HG03558 (cell line): ENCODE data around the gene SMCO4.

Experiments
- ATAC-seq: cut with Tn5 transposase; IDR thresholded peaks from one replicate; pipeline ENCODE4 v1.9.1; 2021; ENCODE audit warnings: moderate number of reproducible peaks; ENCODE audit not compliant: unreplicated experiment; ENCODE audit errors: extremely low read depth

Gene SMCO4

DNA sequence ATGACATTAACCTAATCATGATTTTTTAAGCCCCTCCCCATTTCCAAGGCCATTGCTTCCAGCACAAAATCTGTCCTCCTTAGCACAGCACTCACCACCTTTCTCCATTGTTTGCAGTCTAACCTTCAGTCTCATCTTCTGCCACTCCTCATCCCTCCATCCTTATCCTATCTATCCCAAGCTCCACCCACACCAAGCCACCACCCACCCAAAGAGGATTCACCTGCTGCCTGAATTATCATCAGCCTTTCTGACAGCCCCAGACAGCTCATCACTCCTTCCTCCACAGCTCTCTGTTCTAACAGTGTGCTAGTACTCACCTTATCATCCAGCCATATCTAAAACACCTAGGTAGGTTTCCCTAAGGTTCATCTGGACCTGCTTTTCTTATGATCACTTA is 20.7 kb upstream of the SMCO4 start:
- no peak for ATAC-seq

DNA sequence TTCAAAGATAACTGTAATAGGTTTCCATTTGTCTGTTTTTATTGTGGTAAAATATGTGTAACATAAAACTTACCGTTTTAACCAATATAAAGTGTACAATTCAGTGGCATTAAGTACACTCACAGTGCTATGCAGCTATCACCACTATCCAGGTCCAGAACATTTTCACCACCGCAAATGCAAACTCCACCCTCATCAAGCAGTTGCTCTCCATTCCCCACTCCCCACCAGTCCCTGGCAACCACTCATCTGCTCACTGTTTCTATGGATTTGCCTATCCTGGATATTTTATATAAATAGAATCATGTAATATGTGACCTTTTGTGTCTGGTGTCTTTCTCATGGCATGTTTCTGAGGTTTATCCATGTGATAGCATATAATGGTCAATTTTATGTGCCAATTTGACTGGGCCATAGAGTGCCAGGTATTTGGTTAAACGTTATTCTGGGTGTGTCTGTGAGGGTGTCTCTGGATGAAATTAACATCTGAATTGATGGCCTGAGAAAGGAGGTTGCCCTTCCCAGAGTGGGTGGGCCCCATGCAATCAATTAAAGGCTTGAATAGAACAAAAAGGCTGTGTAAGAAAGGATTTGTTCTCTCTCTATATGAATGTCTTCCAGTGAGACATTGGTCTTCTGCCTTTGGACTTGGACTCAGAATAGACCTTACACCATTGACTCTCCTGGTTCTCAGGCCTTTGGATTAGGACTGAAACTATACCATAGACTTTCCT is 17.2 kb upstream of the SMCO4 start:
- ATAC-seq, result no peak

DNA sequence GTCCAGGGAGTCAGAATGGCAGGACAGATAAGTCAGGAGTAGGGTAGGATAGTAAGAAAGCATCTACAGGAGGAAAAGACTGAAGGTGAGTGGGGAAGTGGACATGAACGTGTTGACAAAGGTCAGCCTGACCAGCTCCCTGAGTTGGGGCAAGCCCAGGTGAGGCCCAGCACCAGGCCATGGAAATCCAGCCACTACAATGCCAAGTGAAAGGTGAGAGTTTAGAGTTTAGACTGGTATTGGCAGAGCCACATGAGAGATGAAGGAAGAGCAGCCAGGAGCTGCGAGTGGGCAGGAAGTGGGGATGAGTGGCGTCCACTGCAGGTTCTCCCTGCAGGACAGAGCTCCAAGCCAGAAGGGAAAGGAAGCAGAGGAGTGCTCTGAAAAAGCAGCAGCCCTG is 16.5 kb upstream of the SMCO4 start:
- ATAC-seq, result no peak

DNA sequence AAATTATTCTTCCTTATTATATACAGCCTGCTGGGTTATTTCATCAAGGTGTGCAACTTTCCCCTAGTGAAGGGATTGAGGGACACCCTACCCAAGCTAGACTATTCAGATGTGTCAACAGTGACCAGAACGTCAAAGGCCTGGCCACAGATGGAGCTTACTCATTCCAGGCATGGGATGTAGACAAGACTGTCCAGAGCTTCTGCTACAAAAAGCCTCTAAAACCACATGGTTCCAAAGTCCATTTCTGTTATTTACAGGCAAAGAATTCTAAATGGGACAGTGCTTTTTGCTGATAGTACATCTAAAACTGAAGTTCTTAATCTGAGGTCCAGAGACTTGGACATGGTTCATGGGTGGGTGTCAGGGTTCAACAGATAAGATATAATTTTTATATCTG is 9.7 kb upstream of the SMCO4 start:
- no peak for ATAC-seq

DNA sequence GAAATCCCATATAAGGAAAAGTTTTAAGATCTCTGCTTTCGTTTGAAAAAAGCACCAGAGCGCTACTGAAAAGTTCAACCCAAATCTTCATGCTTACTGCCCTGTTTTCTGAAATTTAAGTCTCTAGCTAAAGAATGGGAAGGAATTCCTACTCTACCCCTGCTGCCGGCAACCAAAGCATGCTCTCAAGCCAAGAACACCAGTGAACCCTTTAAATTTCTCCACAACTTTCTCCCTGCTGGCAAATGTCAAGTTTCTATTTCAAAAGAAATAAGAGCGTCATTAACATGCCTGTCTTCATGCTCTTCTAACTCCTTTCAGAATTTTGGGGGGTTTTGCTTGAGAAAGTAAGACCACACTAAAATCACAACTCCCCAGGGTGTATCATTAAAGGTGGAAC is 6.8 kb upstream of the SMCO4 start:
- no peak for ATAC-seq

DNA sequence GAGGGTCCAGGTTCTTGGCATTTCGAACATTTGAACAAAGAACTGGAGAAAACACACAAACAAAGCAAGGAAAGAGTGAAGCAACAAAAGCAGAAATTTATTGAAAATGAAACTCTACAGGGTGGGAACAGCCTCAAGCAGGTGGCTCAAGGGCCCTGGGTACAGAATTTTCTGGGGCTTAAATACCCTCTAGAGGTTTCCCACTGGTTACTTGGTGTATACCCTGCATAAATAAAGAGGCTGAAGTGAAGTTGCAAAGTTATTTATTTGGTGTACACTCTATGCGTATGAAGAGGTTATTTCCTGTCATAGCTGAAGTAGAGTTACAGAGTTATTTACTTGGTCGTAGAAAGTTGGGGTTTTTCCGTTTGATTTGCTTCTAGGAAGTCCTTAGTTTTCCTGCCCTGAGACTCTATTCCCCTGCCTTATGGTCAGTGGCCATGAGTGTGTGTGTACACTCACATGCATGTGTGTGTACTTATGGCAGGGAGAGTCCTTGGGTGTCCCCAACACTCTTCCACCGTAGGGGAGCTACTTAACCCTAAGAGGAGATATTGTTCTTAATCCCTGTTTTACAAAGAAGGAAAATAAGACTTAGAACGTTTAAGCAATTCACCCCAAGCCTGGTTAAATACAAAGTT is 5.6 kb upstream of the SMCO4 start:
- no peak for ATAC-seq

DNA sequence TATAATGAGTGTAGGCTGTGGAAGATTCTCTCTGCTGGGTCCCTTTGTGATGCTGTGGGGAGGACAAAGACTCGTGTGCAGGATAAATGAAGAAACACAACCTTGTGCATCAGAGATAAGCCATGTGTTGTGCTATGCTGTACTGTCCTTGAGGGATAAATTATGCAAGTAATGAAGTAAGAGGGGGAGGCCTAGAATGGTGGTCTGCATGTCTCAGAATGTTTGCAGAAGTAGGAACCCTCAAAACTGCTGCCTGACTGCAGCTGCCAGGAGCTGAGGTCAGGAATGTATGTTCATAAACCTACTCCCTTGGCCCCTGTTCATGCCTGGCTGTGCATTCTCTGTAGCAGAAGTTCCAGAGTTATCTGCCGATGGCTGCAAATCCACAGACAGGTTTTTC is 4.6 kb upstream of the SMCO4 start:
- no peak for ATAC-seq

DNA sequence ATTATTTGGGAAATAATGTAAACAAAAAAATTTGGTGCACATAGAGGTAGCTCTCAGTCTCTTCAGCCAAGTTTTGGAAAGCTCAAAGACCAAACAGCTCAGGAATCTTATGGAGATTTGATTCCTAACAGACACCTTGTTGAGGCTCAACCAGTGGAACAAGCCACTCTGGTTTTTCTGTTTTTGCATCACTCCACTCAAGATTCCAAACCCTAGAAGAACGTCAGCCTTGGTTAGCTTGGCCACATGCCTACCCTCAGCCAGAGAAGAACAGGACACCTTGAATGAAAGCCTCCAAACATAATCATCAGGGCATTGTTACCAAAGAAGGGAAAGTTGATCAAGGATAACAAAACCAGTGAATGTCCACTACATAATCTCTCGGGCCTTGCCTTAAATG is 3.8 kb upstream of the SMCO4 start:
- ATAC-seq, result no peak

DNA sequence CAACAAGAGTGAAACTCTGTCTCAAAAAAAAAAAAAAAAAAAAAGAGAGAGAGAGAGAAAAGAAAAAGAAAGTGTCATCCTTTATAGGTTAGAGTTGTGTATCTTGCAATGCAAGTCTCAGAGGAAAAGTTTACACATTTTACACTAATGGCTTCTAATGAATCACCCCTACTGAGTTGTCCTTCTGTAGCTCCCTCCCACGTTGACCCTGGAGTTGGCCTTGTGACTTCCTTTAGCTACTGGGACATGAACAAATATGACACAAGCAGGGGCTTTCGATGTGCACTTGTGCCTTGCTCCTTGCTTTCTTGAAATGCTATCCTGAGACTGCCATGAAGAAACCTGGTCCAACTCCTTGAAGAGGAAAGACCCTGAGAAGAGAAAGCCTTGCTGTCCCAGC is 2.4 kb upstream of the SMCO4 start:
- ATAC-seq, result no peak

DNA sequence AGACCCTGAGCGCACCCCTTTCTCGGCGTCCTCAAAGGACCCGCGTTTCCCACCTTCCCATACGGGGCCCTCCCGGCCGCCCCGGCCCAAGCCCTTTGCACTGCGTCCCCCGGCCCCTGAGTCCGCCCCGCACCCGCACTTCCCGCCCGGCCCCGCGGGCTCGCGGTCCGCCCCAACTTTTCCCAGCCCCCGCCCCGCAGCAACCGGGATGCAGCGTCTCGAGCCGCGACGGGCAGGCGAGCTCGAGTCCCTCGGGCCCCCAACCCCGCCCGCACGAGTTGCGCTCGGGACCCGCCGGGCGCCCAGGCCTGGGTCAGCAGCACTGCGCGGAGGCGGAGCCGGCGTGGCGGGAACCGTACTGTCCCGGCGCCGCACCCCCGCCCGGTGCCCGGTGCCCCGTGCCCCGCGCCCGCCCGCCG is 371 bp downstream of the SMCO4 start:
- ATAC-seq, result peak; percentile 25

DNA sequence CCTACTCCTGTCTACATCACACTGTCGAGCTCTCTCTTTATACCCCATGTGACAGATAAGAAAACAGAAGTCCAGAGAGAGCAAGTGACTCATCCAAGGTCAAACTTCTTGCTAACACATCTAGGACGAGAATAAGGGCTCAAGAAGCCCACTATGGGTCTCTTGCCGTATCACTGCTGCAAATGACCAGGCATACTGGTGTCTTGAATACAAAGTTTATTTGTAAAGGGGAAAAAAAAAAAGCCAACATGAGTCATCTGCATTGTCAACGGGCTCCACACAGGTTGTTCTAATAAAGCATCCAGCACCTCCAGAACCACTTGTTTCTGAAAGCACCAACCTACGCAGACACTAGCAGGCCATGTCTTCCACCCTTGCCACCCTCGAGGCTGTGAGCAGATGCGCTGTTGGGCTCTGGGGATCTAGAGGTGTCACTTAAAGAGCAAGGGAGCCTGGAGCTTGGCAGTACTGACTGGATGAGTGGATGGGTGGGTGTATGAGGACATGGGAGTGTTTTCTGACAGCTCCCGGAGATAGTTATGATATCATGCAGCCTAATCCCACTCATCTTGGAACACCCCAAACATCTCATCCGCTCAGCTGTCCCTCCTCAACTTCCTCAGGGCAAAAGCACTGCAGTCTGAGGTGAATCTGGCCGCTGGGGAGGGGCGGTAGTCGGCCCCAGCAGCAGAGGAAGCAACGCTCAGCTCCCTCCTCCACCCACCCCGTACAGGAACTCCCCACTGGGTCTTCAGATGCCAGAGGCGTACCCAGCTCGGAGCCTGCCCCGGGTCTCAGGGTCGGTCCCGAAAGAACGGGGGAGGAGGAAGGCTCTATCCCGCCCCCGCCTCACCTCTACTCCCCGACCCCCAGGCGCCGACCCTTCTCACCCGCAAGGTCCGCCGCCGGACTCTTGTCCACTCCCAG is 1.0 kb downstream of the SMCO4 start:
- ATAC-seq, result no peak

DNA sequence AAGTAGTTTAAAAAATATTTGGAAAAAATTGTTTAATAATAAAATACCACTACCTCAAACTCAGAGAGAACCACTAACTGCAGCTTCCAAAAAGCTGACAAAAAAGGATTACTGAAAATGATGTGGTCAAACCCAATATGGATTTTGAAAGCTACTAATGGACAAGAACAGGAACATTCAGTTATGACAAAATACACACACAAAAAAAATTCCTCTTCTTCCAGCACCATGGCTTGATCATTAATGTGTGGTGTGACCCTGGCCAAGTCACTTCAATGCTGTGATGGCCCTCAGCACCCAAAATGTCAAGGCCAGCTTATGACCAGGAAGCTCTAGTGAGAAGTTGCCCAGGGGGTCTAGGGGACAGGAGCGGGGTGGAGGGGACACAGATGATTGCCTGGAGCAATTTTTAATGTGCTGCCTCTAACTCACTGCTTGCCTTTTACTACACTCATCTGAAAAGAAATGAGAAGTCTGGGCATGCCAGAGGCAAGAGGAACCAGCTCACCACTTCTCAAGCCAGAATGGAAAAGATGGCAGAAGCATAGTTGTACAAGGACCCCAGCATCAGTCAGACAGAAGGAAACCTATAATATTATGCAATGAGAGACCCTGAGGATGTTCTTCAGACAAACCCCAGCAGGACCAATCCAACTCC is 2.2 kb downstream of the SMCO4 start:
- ATAC-seq, result no peak

DNA sequence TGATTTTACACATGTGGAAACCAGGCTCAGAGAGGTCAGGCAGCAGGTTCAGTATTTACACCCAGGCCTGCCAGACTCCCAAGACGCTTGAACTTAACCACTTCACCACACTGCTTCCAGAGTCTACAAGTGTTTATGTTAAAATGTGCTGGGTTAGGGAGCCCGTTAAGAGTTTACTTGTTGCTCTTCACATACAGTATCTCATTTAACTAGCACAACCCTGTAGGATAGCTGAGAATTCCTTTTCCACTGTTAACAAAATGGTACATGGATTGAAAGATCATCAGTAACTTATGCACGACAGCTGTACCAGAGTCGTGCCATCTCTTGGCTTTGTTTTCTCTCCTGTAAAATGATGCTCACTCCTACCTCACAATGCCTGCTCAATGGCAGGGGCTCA is 2.9 kb downstream of the SMCO4 start:
- no peak for ATAC-seq

DNA sequence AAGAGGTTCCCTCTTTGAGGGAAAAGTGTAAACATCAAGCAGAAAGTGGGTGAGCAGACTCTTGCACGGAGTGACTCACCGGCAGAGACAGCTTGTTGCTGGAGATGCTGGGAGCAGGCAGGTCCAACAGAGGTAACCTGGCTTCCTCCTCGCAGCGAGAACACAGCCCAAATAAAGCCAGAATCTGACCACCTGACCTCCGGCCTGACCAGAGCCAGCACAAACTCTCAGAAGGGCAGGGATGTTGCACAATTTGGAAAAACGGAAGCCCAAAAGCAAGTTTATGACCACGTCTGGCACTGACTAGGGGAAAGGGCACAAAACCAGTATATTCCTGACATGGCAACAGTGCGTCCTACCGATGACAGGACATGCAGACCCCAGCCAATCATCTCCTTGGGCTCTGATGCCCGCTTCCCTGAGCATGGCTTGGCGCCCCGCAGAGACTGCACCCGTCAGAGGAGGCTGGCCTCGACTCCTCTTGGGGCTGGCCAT is 5.4 kb downstream of the SMCO4 start:
- no peak for ATAC-seq

DNA sequence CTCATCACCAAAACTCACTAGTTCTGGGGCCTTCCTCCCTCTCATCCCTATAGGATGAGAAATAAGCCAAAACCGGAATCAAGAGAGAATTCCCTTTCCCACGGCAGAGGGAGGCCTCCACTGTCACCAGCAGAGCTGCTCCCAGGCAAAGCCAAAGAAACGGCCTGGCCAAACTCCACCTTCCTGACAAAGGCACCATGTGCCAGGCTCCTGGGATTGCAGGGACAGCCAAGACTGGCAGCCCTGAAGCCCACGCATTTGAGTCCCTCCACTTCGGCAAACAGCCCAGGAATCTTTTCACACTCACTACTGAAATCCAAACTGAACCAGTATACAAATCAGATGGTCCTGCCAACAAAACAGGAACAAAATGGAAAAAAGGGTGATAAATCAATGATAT is 6.1 kb downstream of the SMCO4 start:
- no peak for ATAC-seq

DNA sequence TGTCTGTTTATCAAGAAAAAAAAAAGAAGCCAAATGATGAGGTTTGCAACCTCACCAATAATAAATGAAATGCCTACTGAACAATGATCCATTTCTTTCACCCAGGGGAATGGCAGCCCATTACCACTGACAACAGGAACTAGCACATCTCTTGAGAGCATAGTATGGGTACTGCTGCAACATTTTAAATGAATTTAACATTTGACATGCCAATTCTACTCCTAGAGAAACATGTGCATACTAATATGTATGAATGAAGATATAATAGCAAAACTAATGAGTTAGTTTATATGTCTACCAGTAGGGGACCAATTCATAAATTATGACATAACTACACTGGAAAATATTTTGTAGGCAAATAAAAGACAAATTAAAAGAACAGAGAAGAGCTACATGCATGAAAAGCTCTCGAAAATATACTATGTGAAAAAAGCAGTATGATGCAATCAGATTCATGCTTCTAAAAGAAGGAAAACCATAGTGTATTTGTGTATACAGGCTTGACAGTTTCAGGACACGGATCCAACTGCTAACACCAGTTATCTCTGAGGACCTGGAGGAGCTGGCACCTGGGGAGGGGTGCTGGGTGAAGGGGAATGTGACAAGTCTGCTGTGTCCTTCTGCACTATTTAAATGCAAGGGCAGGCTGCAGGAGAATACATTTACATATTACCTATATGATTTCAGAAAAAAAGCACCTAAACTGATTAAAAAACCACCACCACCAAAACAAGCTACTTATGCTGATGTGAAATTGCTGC is 6.9 kb downstream of the SMCO4 start:
- ATAC-seq, result no peak

DNA sequence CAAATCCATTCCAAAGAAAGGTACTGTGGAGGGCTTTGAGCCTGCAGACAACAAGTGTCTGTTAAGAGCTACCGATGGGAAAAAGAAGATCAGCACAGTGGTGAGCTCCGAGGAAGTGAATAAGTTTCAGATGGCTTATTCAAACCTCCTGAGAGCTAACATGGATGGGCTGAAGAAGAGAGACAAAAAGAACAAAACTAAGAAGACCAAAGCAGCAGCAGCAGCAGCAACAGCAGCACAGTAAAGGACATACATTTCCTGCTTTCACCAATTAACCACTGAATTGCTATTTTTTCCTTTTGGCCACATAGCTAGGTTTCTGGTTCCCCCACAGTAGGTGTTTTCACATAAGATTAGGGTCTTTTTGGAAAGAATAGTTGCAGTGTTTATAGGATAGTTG is 7.6 kb downstream of the SMCO4 start:
- peak; percentile 43 for ATAC-seq

DNA sequence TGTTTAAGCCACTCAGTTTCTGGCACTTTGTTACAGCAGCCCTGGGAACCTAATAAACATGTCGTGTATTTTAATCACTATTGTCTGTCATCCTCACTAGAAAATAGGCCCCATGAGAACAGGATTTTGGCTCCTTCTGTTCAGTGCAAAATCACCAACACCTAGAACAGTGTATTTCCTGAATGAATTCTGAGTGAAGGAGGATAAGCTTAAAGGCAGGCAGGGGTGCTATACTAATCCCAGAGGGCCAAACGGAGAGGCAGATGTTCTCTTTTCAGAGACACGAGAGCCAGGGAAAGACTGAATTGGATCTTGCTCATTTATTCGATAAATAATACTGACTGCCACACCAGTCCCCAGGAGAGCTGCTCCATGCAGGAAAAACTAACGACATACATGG is 10.4 kb downstream of the SMCO4 start:
- no peak for ATAC-seq

DNA sequence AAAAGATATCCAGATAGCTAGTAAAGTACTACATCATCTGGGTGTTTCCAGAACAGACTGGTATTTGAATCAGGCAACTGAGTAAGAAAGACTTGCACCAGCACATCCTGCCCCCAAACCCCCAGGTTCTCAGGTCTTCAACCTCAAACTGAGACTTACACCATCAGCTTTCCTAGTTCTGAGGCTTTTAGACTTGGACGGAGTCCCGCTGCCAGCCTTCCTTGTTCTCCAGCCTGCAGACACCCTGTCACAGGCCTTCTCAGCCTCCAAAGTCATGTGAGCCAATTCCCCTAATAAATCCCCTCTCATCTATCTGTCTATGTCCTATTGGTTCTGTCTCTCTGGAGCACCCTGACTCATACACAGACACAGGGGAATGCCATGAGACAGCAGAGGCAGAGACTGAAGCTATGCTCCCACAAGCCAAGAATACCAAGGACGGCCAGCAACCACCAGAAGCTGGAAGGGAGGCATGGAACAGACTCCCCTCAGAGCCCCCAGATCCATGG is 10.9 kb downstream of the SMCO4 start:
- no peak for ATAC-seq

DNA sequence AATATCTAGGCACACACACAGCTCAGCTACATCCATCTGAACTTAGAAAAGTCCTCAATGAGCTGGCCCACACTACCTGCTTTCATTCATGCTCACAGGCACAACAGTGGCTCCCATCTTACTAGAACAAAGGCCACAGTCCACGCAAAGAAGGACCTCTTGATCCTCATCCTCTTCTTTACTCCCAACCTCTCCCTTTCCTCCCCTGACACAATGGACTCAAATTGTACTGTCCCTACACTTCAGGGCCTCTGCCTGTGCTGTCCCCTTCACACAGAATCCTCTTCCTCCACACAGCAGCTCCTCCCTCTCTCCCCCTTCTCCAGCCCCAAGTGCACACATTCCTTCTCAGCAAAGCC is 12.7 kb downstream of the SMCO4 start:
- no peak for ATAC-seq
